Fibroblast of upper back skin (primary cell): ENCODE results near the gene ZFP64.
"Not testable (repeated sequence)": the region's sequence is repeated elsewhere in the genome, so short reads cannot be mapped to it uniquely, and the experiment has no call there.

ENCODE experiments used
- DNase-seq: peaks from one replicate; pipeline ENCODE4 v3.0.0-alpha.2; 2013

Gene ZFP64

GRCh38 chr20:52191132-52191915, at the start of gene ZFP64:
TSS of gene ZFP64 (minus strand) at chr20:52191779. CDS start at chr20:52191636, 143 bp downstream.
- peak; percentile 78 for DNase-seq

DNA sequence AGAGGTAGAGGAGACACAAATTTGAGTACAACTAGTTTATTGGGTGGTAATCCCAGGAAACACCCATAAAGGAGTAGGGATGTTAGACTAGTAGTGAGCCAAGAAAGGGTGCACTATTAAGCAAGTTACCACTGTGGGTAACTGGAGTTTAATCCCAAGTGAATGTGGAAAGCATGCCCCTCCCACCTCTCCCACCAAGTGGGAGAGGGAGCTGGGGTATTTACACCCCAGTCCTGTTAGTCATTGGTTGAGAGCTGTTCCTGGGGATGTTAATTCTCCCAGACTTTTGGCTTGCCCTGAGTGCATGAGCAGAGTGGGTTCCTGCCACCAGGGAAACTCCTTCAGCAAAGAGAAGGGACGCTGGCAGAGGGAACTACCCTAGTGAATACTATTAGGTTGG, 49.2 kb upstream of the ZFP64 start:
- DNase-seq: no peak

DNA sequence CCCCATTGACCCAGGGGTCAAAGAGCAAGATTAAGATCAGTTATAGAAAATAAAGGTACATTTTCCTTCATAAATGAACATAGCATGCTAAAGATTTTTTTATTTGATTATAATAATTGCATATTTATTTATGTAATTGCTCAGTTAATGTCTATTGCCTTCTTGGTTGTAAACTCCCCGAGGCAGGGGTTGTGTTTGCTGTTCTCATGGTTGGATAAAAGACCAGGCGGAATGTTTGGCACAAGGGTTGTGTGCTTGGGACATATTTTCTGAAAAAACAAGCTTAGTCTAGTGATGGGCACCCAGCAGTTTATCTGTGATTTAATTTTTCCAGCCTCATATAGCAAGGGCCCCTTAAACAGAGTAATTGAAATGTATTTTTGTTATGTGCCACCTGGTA, 47.5 kb upstream of the ZFP64 start:
- no peak for DNase-seq

DNA sequence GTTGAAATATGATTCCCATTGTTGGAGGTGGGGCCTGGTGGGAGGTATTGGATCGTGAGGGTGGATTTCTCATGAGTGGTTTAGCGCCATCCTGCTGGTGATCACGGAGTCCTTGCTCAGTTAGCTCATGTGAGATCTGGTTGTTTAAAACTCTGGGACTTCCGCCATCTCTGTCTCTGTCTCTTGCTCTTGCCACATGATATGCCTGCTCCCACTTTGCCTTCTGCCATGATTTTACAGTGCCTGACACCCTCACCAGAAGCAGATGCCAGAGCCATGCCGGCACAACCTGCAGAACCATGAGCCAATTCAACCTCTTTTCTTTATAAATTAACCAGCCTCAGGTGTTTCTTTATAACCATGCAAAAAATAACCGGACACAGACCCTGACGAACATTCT, 44.7 kb upstream of the ZFP64 start:
- DNase-seq: no peak

- no peak for DNase-seq
Measured at GRCh38 chr20:52235129-52235528, 43.5 kb upstream of the ZFP64 start.

DNA sequence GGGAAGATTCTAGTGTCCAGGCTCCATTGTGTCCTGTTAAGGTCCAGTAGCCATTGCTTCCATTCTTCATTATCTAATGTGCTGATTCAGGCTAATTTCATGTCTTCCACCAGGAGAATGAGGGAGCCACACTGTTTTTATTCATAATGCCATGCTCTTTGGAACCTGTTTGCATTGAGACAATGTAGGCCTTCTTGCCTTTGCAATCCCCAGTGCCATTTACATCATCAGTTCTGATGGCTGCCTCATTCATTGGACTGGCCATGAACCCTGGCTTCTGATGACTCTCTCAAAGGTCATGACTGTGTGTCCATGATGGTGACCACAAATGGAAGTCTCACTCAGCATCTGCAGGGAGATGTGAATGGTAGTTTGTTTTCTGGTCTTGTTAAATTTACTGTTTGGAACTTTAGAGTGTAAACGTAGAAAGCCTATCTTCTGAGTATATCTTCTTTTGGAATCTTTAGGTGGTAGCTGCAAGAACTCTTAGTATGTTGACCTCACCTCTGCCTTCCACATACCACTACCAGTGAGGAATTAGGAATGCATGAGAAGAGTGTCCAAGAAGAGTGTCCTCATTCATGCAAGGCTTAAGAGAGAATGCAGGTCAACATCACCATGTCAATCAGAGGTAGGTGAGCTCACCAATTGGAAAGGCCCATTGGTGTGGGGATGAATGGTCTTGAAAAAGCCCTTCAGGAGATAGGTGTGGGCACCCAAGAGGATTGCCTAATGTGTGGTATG, 42.9 kb upstream of the ZFP64 start:
- DNase-seq: no peak

DNA sequence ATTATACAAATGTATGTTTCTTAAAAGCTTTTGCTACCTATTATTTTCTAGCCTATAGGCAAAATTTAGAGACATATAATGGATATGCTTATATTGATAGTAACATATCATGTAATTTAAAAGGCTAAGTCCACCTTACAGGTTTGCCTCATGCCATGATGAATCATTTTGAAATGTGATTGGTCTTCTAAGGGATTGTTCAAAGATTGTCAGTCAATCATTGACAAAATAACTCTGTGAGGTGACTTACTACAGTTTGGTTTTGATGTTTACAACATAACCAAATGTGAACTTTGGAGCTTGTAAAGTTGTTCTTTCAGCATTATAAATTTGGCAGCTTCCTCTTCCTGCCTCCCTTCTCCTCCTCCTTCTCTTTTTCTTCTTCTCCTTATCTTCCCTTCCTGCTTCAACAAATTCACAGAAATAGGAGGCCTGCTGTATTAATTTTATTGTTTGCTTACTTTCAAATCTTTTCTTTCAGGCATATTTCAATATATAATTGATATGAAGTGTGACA, 39.7 kb upstream of the ZFP64 start:
- no peak for DNase-seq

- DNase-seq: peak; percentile 86
Measured at GRCh38 chr20:52230409-52230808, 38.8 kb upstream of the ZFP64 start.

DNA sequence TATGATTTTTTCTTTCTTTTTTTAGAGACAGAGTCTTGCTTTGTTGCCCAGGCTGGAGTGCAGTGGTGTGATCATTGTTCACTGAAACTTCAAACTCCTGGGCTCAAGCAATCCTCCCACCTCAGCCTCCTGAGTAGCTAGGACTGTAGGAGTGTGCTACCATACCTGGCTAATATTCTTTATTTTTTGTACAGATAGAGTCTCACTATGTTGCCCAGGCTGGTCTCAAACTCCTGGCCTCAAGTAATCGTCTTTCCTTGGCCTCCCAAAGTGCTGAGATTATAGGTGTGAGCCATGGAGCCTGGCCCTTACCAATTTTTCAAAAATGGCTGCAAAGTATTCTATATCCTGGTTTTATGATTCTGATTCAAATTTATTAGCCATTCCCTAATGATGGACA, 37.8 kb upstream of the ZFP64 start:
- not testable (repeated sequence) for DNase-seq

GRCh38 chr20:52226370-52226769, 34.8 kb upstream of the ZFP64 start:
- DNase-seq: no peak

DNA sequence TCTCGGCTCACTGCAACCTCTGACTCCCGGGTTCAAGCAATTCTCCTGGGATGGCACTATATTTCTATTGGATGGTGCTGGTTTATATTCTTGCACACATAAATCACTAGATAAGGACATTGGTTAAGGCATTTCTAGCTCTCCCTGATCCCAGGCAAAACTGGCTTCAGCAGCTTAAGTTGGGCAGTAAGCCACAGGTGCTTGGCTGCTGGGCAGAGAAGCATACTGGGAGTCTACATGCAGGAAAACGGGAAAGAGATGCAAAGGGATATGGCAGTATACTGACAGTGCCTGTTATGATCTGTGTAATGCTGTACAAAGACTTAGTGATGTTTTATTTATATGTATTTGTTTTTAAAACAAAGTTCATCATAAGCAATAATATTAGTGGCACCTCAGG, 33.3 kb upstream of the ZFP64 start:
- DNase-seq: no peak

DNA sequence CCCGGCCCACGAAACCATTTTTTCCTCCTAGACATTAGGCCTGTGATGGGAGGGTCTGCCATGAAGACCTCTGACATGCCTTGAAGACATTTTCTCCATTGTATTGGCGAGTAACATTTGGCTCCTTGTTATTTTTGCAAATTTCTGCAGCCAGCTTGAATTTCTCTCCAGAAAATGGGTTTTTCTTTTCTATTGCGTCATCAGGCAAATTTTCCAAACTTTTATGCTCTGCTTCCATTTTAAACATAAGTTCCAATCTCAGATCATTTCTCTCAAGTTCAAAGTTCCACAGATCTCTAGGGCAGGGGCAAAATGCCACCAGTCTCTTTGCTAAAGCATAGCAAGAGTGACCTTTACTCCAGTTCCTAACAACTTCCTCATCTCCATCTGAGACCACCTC, 29.8 kb upstream of the ZFP64 start:
- not testable (repeated sequence) for DNase-seq

GRCh38 chr20:52220891-52221290, 29.3 kb upstream of the ZFP64 start:
- DNase-seq: not testable (repeated sequence)

GRCh38 chr20:52219441-52219840, 27.9 kb upstream of the ZFP64 start:
- DNase-seq: no peak

- DNase-seq: no peak
Measured at GRCh38 chr20:52217689-52218395, 26.3 kb upstream of the ZFP64 start.

DNA sequence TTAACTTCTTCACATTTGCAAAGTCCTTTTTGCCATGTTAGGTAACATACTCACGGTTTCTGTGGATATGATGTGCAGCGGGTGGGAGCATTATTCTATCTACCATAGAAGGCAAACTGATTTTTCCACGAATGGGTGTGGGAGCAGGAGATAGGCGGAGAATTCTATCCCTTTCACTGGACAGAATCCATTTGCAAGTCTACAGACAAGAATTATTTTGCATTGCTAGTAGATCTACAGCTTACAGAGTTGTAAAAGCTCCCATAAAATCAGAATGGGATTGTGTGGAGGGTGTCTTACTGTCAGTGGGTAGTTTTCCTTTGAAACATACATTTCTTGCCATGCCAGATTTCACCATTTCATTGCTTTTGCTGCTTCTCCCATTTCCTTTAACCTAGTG, 22.4 kb upstream of the ZFP64 start:
- DNase-seq: no peak

- DNase-seq: no peak
Measured at GRCh38 chr20:52212943-52213342, 21.4 kb upstream of the ZFP64 start.

GRCh38 chr20:52210037-52210990, 18.7 kb upstream of the ZFP64 start:
- no peak for DNase-seq

- no peak for DNase-seq
Measured at GRCh38 chr20:52209154-52209571, 17.6 kb upstream of the ZFP64 start.

DNA sequence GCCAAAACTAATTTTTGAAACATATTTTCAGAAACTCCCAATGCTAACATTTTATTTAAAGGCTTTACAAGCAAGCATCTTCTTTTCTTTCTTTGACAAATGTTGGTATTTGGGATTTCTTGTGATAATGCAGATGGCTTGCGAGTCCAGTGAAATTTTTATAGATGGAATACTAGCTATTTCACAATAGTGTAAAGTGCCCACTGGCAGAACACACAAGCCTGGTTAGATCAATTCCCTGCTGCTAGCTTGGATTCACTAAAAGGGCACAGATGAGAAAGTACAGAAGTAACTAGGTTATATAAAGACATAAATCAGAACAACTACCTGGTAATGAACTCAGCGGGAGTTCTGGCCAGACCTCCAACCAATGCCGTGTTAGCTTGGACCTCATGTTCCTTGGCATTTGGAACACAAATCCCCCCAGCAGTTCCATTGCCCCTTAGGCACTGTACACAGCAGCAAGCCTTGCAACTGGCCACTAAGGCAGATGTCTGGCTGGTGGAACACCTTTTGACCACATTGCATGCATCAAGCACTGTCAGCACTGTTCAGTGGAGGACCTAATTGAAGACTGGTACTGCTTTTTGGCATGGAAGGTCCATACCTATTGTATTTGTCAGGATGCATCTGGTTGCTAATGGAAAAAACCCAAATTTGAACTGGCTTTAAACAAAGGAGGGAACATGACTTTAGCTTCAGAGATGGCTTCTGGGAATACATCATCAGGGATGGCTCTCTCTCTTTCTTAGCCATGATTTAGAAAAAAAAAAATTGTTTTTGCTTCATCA, 15.6 kb upstream of the ZFP64 start:
- DNase-seq: no peak

DNA sequence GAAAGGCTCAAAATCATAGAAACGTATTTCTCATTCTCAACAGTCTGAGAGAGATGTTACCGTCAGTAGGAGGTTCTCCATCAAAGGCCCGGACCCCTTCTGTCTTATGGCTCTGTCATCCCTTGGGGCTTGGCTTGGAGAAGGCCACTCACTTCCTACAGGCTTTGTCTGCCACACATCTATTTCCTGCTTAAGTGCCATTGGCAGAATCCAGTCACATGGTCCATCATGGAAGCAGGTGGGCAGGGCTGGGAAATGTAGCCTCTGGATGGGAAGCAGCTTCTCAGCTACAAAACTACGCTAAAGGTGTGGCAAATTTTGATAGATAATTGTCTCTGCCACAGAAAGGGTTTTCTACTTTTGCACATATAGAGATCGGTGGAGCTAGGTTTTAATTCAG, 12.6 kb upstream of the ZFP64 start:
- DNase-seq: no peak
